ENCODE results near the gene UBA52. TPM values are rescaled to one million over a fixed set of nuclear protein-coding genes. Genes with fewer than 3 reads are reported as not detected.

The UBA52 gene
- total and polyA plus RNA-seq, 10 of the 15 experiments (the other 5 are each of a cell fraction or from before 2014, with no cell fraction given), result 1,131 to 2,392 (median 1,645) TPM

- BruUV-seq (replicated peaks), result no TSS peak
- Histone ChIP-seq H4K20me1 (ENCODE audit: control insufficient read depth, insufficient read depth) (no peaks in the 10 kb centered on the region; the same call in 1 of the 2 replicates), H3K4me3 (no peak overlapping the region), H3K4me2 (ENCODE audit: control insufficient read depth, insufficient read depth) (no peak overlapping the region), H3K27me3 (replicated peaks in 1 of 2; ENCODE audit: control insufficient read depth in 2 of 2, insufficient read depth in 2 of 2, low read length in 1 of 2) (peaks cover 2 to 5% of the 10 kb centered on the region in 2 experiments; a peak in 2 of 4 replicates), H3K79me2 (ENCODE audit: control insufficient read depth, insufficient read depth, low read length) (no peaks in the 10 kb centered on the region), H3K4me1 (ENCODE audit: control insufficient read depth, insufficient read depth, low read length) (peaks cover 9% of the 10 kb centered on the region), H3K27ac (ENCODE audit: control insufficient read depth, insufficient read depth) (no peak overlapping the region), H3K9ac (ENCODE audit: control insufficient read depth, insufficient read depth, low read length) (no peak overlapping the region), H2AFZ (ENCODE audit: control insufficient read depth, low read depth, low read length) (no peak overlapping the region), H3K36me3 (ENCODE audit: control insufficient read depth in 2 of 2, insufficient read depth in 2 of 2, low read length in 1 of 2) (no peaks in the 10 kb centered on the region), H3K9me3 (replicated peaks; ENCODE audit: control insufficient read depth, insufficient read depth, low read length) (no peaks in the 10 kb centered on the region)
- ChIA-PET CTCF (interaction anchor here (1.3 kb wide), 1 partner anchor 17 kb away, joined by 3 read pairs; no protein-coding TSS in a partner anchor), POLR2A (interaction anchor here (0.5 kb wide), 1 partner anchor 59 kb away, joined by 3 read pairs; no protein-coding TSS in a partner anchor), SMC1A (ENCODE audit: uncharacterized antibody, unreplicated experiment) (no interaction called here), RAD21 (ENCODE audit: unreplicated experiment) (no interaction called here)
- intact Hi-C loops (cut with micrococcal nuclease; ENCODE audit: unreplicated experiment), result no loop called here
- DNase-seq (ENCODE audit: low read depth, low spot score) (no peak), ATAC-seq (no peak), FAIRE-seq (no peak)
- in situ Hi-C loops (cut with MboI), result no loop called here
- TF ChIP-seq LARP7 (IDR thresholded peaks at IDR 0.05) (no peak), NKRF (conservative IDR thresholded peaks at IDR 0.05) (no peak), ZNF274 (IDR thresholded peaks at IDR 0.05; ENCODE audit: insufficient read depth, insufficient read length) (no peak), KLF5 (IDR thresholded peaks at IDR 0.05; ENCODE audit: partially characterized antibody) (no peak), ASH2L (IDR thresholded peaks at IDR 0.05; ENCODE audit: borderline replicate concordance, low read depth) (no peak), ZBTB11 (CRISPR knock-in tag; IDR thresholded peaks at IDR 0.05) (no peak), ZBTB33 (IDR thresholded peaks at IDR 0.05) (no peak), CEBPB (IDR thresholded peaks at IDR 0.05; ENCODE audit: borderline replicate concordance in 1 of 2, low read depth in 2 of 2, low read length in 2 of 2) (no peak), MYC (IDR thresholded peaks at IDR 0.05; ENCODE audit: insufficient read depth, insufficient read length, insufficient replicate concordance, low read length, severe bottlenecking) (no peak), ESRRA (IDR thresholded peaks at IDR 0.05; ENCODE audit: low read length) (no peak), IRF4 (IDR thresholded peaks at IDR 0.05; ENCODE audit: low read depth, low read length) (no peak), ZZZ3 (IDR thresholded peaks at IDR 0.05; ENCODE audit: control insufficient read depth, insufficient read length, low read depth) (no peak), ZNF217 (IDR thresholded peaks at IDR 0.05) (no peak), ZNF207 (IDR thresholded peaks at IDR 0.05; ENCODE audit: borderline replicate concordance) (no peak), TCF12 (IDR thresholded peaks at IDR 0.05; ENCODE audit: low read depth, low read length) (no peak), EZH2 (IDR thresholded peaks at IDR 0.05; ENCODE audit: borderline replicate concordance, control insufficient read depth, low read depth, low read length) (no peak), HDAC2 (IDR thresholded peaks at IDR 0.05) (no peak)
- 33% methylated on average over 24 of the region's 25 CpGs for WGBS (ENCODE audit: insufficient coverage, insufficient replicate concordance, low lambda C conversion rate, missing lambda C conversion rate)
Measured at GRCh38 chr19:18597809-18598660, 26.4 kb downstream of the UBA52 start.
